H4 (cell line): Measurements from ENCODE around the gene RXFP2. TPM values are rescaled to one million over a fixed set of nuclear protein-coding genes. Genes with fewer than 3 reads are reported as not detected.

Experiments used
- DNase-seq: peaks from one replicate; pipeline ENCODE4 v3.0.0-alpha.2; 2015; ENCODE audit warnings: low spot score
- total RNA-seq: library from RNA; depleted of rRNA; stranded (reverse); fragments of >200 nt; shearing (Covaris generic); gene quantifications from 2 replicates; pipeline ENCODE4 v1.2.3, GENCODE V29; 2014

Gene RXFP2
- total RNA-seq, 1 experiment from 2014 or later, result not detected

- DNase-seq, result peak; percentile 15
Measured at GRCh38 chr13:31824705-31825517, 85.6 kb downstream of the RXFP2 start.

DNA sequence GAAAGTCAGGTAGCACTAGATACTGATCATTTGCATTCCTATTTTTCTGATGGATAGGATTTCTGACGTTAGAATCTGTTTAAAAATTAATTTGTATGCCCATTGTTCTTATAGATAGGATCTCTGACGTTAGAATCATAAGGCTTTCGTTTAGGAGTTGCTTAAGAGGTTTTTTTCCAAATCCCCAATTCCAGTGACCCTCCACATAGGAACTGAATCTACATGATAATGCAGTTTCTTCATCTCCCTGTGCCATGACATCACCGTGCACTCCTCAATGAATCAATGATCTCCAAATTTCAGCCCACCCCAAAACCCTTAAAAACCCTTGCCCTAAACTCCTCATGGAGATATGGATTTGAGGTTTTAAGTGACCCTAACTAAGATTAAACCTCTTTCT, 87.2 kb downstream of the RXFP2 start:
- no peak for DNase-seq

DNA sequence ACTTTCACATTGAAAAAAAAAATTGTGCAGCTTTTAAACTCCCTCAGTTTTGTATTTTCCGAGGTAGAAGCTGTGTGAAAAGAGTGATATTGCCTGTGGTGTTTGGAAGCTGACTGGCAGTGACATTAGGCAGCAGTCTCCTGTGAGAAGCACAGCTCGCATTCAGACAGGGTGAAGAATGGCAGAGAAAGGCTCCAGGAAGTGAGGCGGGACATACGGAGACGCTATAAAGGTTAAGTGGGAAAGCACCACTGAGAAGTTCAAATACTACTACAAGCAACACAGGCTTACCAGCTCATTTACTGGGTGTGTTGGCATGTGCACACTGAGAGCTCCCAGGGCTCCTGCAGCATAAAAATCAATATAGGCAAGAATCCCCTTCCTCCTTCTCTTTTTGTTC, 88.4 kb downstream of the RXFP2 start:
- no peak for DNase-seq

GRCh38 chr13:31835932-31836331, 96.6 kb downstream of the RXFP2 start:
- DNase-seq, result peak; percentile 39

GRCh38 chr13:31843044-31843443, 103.7 kb downstream of the RXFP2 start:
- DNase-seq, result no peak

GRCh38 chr13:31846182-31846938, 107.0 kb downstream of the RXFP2 start:
- peak; percentile 62 for DNase-seq

GRCh38 chr13:31846961-31847752, 107.8 kb downstream of the RXFP2 start:
- no peak for DNase-seq

DNA sequence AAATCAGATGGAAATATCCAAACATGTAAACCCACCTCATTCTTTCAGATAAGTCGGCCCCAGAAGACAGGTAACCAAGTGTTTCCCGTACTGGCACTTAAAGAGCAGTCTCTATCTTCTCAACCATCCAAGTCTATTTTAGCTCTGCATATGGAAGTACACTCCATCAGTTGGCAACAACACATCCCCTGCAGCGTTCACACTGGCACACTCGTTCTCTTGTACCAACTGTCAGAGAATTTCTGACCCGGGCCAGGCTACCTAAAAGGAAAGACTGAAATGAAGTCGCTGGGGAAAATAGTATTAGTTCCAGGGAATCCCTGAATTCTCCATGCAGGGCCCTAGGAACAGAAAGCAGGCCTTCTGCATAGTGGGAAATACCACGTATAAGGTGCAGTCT, 109.3 kb downstream of the RXFP2 start:
- DNase-seq, result no peak

DNA sequence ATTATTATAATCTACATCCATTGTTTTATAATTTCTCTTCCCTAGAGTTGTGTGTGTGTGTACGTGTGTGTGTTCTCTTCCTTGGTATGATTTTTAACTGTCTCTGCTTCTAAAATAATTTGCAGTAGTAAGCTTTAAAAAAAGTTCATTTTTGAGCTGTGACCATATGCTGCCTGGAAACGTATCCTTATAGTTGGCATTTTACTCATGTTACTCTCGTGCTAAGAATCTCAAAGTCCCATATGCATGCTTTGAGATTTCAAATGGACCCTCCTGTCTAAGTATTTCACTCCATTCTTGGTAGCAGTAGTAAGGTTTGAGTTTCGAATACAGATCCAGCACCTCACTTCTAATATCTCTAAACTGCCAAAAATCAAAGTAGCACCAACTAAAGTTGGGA, 109.9 kb downstream of the RXFP2 start:
- DNase-seq, result no peak

DNA sequence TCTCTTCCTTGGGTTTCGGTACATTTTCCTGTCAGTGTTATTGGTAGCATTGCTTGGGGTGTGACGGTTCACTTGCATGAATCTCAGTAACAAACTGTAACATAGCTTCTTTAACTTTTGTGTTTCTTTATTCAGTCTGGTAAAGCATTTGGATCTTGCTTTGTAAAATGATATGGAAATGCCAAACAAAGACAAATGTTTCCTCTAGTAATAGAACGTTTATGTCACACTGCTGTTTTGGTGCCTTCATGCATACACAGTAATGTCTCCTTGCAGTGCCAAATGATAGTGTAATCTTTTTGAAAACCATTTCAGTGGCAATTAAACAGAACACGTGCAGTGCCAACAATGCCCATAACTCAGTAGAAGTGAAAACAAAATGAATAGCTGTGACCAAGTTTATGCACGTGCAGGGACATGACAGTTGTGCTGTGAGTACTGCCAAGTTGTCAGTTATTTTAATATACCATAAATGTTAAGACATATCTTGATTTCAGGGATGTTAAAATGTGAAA, 110.8 kb downstream of the RXFP2 start:
- no peak for DNase-seq

DNA sequence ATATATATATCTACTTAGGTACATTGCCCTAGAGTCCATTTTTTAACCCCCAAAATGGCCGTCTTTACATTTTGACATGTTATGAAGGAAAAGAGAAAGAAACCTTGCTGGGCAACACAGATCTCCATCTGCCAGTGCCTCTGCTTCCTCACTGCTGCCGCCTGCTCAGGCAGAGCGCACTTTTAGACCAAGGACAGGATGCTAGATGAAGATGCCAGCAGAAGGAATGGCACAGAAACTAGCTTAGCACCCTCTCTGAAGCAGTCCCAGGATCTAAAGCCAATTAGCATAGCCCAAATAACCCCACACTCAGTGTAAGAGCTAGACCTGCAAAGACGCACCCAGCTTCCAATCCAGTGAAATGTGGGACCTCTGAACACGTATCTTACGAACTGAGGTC, 111.9 kb downstream of the RXFP2 start:
- DNase-seq, result no peak
